NCI-H345 (cell line): ENCODE data around the gene MACF1.

ENCODE experiments used
- DNase-seq: peaks from one replicate; lab custom pipeline; 2025; lab: John Stamatoyannopoulos, UW

Gene MACF1

GRCh38 chr1:39297551-39297950, 93.1 kb downstream of the MACF1 start:
- no peak for DNase-seq

GRCh38 chr1:39301606-39302005, 97.1 kb downstream of the MACF1 start:
- DNase-seq: no peak

- DNase-seq: no peak
Measured at GRCh38 chr1:39305555-39305954, 101.1 kb downstream of the MACF1 start.

GRCh38 chr1:39310015-39310414, 105.5 kb downstream of the MACF1 start:
- no peak for DNase-seq

GRCh38 chr1:39310691-39311090, 106.2 kb downstream of the MACF1 start:
- no peak for DNase-seq

- no peak for DNase-seq
Measured at GRCh38 chr1:39317111-39317510, 112.6 kb downstream of the MACF1 start.

GRCh38 chr1:39317910-39318633, 113.6 kb downstream of the MACF1 start:
- DNase-seq: no peak

GRCh38 chr1:39321979-39322378, 117.5 kb downstream of the MACF1 start:
- no peak for DNase-seq

- DNase-seq: no peak
Measured at GRCh38 chr1:39322431-39322830, 117.9 kb downstream of the MACF1 start.

GRCh38 chr1:39324888-39325287, 120.4 kb downstream of the MACF1 start:
- no peak for DNase-seq

GRCh38 chr1:39326836-39327235, 122.3 kb downstream of the MACF1 start:
- no peak for DNase-seq

GRCh38 chr1:39328095-39328494, 123.6 kb downstream of the MACF1 start:
- no peak for DNase-seq

- DNase-seq: no peak
Measured at GRCh38 chr1:39328586-39329121, 124.2 kb downstream of the MACF1 start.

- DNase-seq: no peak
Measured at GRCh38 chr1:39331647-39332046, 127.2 kb downstream of the MACF1 start.

- DNase-seq: no peak
Measured at GRCh38 chr1:39332291-39332690, 127.8 kb downstream of the MACF1 start.

GRCh38 chr1:39332828-39333227, 128.3 kb downstream of the MACF1 start:
- DNase-seq: no peak

GRCh38 chr1:39333296-39333695, 128.8 kb downstream of the MACF1 start:
- no peak for DNase-seq

- DNase-seq: no peak
Measured at GRCh38 chr1:39335216-39335615, 130.7 kb downstream of the MACF1 start.

GRCh38 chr1:39337067-39337466, 132.6 kb downstream of the MACF1 start:
- no peak for DNase-seq

GRCh38 chr1:39342776-39343175, 138.3 kb downstream of the MACF1 start:
- DNase-seq: no peak

GRCh38 chr1:39344394-39345154, 140.1 kb downstream of the MACF1 start:
- peak; percentile 8 for DNase-seq

- no peak for DNase-seq
Measured at GRCh38 chr1:39346872-39347271, 142.4 kb downstream of the MACF1 start.

GRCh38 chr1:39348278-39348677, 143.8 kb downstream of the MACF1 start:
- DNase-seq: no peak
